ENCODE data around the gene CFAP45.

CFAP45 gene

DNA sequence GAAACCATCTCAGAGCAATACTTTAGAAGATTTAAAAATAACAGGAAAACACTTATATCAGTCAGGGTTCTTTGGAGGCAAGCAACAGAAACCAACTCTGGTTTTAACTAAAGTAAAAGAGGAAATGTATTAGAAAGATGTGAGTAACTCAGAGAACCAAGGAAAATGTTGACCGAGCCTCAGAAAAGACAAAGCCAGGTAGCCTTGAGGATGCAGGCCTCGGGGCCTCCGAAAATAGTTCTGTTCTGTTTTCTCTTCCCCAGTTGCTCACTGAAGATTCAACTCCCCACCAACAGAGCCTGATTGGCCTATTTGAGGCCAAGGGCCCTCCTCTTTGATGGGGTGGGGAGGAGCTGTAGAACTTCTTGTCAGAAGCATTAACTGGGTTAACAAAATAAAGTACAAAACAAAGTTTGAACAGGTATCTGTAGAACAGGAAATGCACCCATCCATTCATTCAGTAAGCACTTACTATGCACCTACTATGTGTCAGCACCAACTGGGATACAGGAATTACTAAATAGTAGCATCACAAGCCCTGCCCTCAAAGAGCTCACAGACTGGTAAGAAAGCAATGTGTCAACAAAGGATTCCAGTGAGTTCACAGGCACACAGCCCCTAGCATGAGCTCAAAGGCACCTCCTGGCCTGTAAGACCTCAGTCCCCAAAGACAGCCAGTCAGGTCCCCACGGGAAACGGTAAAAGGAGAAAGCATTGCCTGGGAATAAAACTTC, 60.7 kb downstream of the CFAP45 start:
- H3K4me3 ChIP-seq: no peak overlapping the region

DNA sequence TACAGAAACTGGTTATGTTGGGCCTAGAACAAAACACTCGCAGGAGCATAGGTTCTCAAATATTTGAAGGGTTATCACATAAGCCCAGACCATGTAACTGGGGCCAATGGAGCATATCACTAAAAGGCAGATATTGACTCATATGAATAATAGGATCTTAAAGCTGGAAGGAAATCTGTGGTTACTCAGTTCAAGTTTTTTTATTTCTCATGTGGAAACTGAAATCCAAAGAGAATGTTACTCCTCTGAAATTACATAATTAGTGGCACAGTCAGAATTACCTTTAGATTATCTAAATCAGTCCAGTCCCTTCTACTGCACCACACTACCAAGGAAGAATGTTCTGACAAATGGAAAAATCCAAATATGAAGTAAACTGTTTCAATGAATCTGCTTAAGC, 61.2 kb downstream of the CFAP45 start:
- H3K27ac ChIP-seq: no peak overlapping the region

More for the DNA sequence above, 60.7 kb downstream of the CFAP45 start:
- H3K27ac ChIP-seq: no peak overlapping the region

DNA sequence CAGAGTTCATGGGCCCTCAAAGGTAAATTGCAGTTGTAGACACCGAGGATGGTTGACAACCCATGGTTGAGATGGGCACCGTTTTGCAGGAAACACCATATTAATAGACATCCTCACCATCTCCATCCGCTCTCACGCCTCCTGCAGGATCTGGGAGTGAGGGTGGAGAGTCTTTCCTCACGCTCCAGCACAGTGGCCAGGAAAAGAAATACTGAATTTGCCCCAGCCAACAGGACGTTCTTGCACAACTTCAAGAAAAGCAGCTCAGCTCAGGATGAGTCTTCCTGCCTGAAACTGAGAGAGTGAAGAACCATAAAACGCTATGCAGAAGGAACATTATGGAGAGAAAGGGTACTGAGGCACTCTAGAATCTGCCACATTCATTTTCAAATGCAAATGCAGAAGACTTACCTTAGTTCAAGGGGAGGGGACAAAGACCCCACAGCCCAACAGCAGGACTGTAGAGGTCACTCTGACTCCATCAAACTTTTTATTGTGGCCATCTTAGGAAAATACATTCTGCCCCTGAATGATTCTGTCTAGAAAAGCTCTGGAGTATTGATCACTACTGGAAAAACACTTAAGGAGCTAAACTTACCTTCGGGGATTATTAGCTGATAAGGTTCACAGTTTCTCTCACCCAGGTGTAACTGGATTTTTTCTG, 64.0 kb downstream of the CFAP45 start:
- Histone ChIP-seq H3K27ac (no peak overlapping the region), H3K4me3 (no peak overlapping the region)

More for the DNA sequence above, 61.2 kb downstream of the CFAP45 start:
- no peak overlapping the region for H3K4me3 ChIP-seq

DNA sequence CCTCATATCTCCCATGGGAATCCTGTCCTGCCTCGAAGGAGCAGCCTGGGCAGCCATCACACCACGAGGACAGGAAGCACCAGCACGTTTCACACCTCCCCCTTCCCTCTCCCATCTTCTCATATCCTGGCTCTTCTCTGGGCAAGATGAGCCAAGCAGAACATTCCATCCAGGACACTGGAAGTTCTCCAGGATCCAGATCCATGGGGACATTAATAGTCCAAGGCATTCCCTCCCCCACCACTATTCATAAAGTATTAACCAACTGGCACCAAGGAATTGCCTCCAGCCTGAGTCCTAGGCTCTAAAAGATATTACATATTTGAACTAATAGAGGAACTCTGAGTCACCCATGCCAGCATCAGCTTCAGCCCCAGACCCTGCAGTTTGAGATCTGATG, 64.6 kb downstream of the CFAP45 start:
- Histone ChIP-seq H3K27ac (no peak overlapping the region), H3K4me3 (no peak overlapping the region)

DNA sequence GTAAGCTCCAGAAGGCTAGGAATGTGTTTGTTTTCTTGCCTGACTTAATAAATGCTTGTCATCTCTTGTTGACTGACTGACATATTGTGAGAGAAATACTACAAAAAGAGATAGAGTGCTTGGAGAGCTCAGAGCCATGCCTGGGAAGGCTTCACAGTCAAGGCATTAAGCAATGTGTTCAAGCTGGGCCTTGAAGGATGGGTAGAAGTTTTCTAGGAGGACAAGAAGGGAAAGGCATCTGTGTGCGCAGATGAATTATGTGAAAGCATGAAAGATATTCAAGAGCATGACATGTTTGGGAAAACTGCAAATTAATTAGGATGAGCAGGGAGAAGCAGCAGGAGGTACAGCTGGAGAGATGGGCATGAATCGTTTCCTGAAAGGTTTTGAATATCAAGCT, 67.7 kb downstream of the CFAP45 start:
- H3K27ac ChIP-seq: no peak overlapping the region

DNA sequence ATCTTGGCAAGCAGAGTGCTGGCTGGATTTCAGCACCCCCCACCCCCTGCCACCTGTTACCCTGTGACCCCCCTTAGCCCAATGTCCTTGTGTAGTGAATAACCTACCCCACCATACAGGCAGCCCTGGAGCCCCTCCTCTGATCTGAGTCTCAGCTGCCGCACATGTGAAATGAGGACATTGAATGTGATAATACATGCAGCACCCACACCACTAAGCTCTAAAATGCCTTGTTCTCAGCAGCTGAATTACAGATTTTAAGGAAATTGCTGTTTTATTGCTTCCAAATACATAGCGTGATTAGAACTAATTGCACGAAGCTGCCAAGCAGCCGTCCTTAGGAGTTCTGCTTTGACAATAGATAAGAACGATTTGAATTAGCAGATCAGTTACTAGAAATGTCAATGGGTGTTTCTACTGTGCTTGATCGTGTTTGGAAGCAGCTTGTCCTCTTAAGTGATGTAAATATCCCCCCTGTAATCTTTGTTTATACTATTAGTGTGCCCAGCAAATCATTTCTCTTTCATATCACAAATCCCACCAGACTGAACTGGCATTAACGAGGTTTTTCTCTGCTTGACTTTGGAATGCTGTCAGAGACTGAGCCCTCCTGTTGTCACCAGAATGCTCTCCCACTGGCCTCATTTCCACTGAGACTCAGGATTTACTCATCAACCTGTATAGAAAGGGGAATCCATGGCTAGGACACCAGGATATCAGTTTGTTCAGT, 68.4 kb downstream of the CFAP45 start:
- no peak overlapping the region for H3K27ac ChIP-seq
- H3K4me3 ChIP-seq: no peak overlapping the region

More for the DNA sequence above, 67.7 kb downstream of the CFAP45 start:
- H3K4me3 ChIP-seq: no peak overlapping the region

DNA sequence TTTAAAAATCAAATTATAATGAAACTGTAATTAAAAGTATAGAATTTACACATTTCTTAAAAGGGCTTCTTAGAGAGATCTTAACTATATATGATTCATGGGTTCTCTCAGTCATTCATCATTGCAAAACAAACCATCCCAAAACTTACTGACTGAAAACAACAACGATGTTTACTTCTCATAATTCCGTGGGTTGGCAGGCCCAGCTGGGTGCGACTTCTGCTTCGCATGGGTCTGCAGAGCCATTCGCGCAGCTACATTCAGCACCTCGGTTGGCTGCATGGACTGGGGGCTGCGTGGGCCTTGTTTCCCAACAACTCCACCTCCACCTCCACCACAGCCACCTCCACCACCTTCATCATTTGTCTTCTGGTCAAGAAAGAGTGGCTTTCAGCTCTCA, 69.2 kb downstream of the CFAP45 start:
- Histone ChIP-seq H3K4me3 (no peak overlapping the region), H3K27ac (peak overlapping the region in 1 of 21 experiments; percentile 48)

DNA sequence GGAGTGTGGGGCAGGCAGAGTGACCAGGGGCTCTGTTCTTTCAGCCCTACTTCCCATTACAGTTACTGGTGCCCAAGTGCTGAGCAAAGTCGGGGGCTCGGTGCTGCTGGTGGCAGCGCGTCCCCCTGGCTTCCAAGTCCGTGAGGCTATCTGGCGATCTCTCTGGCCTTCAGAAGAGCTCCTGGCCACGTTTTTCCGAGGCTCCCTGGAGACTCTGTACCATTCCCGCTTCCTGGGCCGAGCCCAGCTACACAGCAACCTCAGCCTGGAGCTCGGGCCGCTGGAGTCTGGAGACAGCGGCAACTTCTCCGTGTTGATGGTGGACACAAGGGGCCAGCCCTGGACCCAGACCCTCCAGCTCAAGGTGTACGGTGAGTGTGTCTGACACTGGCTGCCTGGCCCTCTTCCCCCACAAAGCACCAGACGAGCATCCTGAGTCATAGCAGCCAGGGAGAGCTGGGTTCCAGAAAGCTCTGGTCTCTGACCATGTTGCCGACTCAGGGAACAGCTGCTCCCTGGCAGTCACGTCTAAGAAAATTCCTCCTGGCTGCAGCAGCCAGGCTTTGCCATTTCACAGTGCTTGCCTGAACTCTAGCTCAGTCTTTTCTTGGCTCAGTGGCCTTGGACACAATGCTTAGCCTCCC, 70.0 kb downstream of the CFAP45 start:
- Histone ChIP-seq H3K4me3 (no peak overlapping the region), H3K27ac (peak overlapping the region in 7 of 21 experiments; percentile 15 to 86 (median 39))

DNA sequence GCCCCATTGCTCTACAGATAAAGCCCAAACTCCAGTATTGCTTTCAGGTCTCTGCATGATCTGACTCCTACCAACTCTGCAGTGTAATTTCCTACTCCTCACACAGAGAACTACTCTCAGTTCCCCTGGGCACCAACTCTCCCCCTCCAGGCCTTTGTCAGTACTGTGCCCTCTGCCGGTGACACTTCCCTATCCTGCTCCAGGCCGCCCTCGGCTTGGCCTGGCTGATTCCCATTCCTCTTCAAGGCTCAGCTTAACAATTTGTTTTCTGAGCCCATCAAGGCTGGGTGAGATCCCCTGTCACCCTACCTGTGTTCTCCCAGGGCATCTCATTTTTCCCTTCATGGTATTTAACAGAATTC, 70.7 kb downstream of the CFAP45 start:
- peak overlapping the region in 2 of 7 experiments; percentile 1 to 14 for H3K4me3 ChIP-seq
- H3K27ac ChIP-seq: peak overlapping the region in 6 of 21 experiments; percentile 15 to 86 (median 58)

DNA sequence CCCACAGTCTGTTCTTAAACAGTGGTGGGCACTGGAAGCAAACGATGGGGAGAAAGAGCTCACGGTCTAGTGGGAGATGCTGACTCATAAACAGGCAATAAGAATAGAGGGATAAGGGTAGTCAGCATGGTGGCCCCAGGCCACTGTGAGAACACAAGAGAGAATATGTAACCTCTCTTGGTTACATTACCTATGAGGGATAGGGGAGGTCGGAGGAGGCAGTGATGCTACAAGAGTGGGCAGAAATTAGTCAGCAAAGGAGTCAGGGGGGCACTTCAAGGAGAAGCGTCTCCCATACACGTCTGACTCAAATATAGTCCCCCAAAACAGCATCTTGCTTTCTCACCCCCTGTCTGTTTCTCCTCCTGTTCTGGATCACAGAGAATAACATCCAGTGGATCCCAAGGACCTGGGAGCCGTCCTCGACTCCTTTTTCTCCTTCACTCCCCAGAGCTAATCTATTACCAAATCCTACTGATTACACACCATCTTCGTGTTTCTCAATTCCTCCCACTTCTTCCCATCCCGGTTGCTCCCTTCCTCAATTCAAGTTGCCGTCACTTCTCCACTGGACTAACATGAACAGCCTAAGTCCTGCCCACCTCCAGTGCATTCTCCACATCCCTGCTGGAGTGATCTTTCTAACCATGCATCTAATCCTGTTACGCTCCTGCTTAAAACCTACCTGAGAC, 71.2 kb downstream of the CFAP45 start:
- Histone ChIP-seq H3K4me3 (peak overlapping the region in 3 of 7 experiments; percentile 0 to 14 (median 1)), H3K27ac (peak overlapping the region in 9 of 21 experiments; percentile 6 to 88 (median 71))

DNA sequence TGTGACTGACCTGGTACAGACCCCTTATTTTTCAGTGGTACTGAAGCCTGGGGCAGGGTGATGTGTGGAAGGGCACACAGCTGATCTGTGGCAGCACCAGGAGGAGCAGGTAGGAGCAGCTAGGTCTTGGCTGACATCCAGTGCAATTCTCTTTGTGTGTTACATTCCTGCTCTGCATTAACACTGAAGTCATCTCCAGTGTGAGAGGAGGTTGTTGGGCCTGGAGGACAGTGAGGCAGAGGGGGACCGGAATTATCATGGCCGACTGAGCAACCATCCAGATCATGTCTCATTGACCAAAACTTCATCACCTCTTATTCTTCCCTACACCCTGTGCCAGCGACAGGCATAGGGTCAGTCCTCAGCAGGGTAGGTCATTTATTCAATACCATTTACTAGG, 71.8 kb downstream of the CFAP45 start:
- Histone ChIP-seq H3K4me3 (peak overlapping the region in 5 of 7 experiments; percentile 0 to 15 (median 11)), H3K27ac (peak overlapping the region in 9 of 21 experiments; percentile 29 to 88 (median 84))

DNA sequence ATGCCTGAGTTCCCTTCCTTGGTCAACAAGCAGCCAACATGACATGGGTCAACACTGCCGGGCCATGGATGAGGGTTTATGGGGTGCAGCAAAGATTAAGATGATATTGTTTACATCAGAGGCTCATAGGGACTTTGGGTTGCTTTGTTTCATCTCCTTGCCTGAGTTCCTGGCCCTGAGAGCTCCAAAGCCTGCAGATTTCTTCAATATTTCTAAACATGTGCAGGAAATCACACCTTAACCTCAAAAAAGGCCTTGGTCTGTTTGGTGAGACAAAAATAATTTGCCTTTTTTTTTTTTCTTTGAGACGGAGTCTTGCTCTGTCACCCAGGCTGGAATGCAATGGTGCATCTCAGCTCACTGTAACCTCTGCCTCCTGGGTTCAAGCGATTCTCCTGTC, 72.4 kb downstream of the CFAP45 start:
- Histone ChIP-seq H3K4me3 (peak overlapping the region in 4 of 7 experiments; percentile 11 to 21 (median 14)), H3K27ac (peak overlapping the region in 13 of 21 experiments; percentile 41 to 88 (median 72))

DNA sequence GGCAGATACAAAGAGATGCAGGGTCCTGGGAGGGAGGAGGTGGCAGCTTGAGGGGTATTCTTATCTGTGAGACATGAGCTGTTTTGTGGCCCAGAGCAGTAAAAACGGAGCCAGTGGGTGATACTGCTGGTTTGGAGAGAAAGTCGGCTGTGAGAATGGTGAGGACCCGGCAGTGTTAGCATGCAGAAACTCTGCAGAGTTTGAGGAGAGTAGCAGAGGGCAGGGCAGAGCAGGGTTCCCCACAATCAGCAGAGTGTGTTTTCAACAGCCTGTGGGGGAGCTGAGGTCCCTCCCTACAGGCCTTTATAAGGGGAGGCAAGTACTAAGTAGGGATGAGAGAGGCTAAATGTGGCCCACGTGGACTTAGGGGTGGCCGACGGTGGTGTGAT, 72.9 kb downstream of the CFAP45 start:
- peak overlapping the region in 17 of 21 experiments; percentile 4 to 88 (median 71) for H3K27ac ChIP-seq
- peak overlapping the region in 5 of 7 experiments; percentile 4 to 21 (median 14) for H3K4me3 ChIP-seq

DNA sequence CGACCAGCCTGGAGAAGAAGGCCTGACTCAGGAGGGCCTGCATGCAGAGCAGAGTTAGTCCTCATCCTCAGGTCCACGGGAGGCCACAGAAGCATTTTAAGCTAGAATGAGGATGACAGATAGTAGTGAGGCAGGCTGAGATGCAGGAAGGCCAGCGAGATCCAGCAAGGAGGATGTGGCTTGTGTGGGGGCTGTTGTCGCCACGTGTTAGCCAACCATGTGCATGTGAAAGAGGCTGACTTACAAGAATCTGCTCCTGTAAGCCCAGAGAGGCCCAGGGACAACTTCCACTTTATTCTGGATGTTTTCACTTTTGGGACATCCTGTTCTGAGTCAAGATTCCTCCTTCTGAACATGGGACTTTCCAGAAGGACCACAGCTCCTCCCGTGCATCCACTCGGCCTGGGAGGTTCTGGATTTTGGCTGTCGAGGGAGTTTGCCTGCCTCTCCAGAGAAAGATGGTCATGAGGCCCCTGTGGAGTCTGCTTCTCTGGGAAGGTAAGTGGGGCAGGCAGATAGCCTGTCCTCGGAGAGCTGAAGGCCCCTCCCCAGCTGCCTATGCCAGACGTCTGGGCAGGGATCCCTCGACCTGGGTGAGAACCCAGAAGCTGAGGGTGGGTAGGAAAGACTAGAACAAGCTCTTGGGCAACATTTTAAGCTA, 73.4 kb downstream of the CFAP45 start, which contains the start of gene SLAMF8:
Gene SLAMF8, plus strand, starts transcription at position 433 of the 661 bp plus-strand sequence. Its CDS starts 26 bp downstream, at position 459.
- peak within 1 kb of the TSS in 5 of 7 experiments; percentile 4 to 21 (median 14) for H3K4me3 ChIP-seq

DNA sequence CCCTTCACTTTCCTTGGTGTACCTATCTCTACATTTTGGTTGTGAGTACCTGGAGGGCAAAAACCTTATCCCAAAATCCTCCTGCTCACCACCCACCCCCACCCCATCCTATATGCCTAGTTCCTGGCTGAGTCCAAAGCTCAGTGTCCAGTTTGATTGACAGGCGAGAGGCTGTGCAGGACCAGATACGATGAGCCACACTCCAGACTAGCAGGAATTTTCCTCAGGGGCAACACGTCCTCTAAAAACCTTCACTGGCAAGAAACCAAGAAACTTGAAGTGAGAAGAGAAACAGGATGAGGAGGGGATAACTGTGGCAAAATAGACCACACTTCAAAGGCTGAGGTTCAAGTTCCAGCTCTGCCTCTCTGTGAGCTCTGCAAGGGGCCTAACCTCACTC, 74.4 kb downstream of the CFAP45 start:
- Histone ChIP-seq H3K4me3 (no peak overlapping the region), H3K27ac (peak overlapping the region in 14 of 21 experiments; percentile 9 to 88 (median 49))

More for the DNA sequence above, 73.4 kb downstream of the CFAP45 start, which contains the start of gene SLAMF8:
- H3K27ac ChIP-seq: peak within 1 kb of the TSS in 17 of 21 experiments; percentile 34 to 88 (median 71)

DNA sequence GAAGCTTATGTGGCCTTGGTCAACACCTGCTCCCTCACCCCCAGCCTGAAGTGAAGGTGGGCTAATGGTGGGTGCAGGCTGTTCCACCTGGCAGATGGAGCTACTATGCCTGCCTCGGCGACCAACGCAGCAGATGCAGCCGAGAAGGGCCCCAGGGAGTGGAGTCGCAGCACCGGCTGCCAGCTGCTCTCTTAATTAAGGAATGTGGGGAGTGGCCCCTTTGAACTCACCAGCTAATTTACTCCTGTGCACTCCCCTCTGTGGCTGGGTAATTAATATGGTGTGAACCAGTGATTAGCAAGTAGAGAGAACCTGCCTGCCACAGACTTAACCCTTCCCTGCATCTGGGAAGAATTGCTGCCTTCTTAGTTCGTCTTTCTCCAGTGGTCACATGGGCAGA, 76.6 kb downstream of the CFAP45 start:
- H3K4me3 ChIP-seq: no peak overlapping the region
- peak overlapping the region in 2 of 21 experiments; percentile 10 to 30 for H3K27ac ChIP-seq
